MCF 10A (cell line): ENCODE measurements around the gene MSX1. TPM values are rescaled to one million over a fixed set of nuclear protein-coding genes. Genes with fewer than 3 reads are reported as not detected.

Experiments used
- BruUV-seq: library from RNA; stranded (reverse); fragments of 400-500 nt; replicated peaks from 2 replicates; lab custom pipeline; 2021; lab: Mats Ljungman, UMichigan
- CTCF ChIA-PET: fragments of 300-600 bp; sonication (Branson Sonifier 250); formaldehyde crosslinking; extraction: SDS; loops from one replicate; lab custom pipeline; 2021; ENCODE audit warnings: antibody characterized with exemption, inconsistent platforms; lab: Yijun Ruan, JAX
- POLR2A ChIA-PET: fragments of 300-600, 350-650 bp; sonication (Branson Sonifier 250); formaldehyde crosslinking; extraction: SDS; loops from one replicate; lab custom pipeline; 2020; ENCODE audit warnings: antibody characterized with exemption, inconsistent platforms; lab: Yijun Ruan, JAX
- DNase-seq: peaks from one replicate; pipeline ENCODE4 v3.0.0-alpha.2; 2018; ENCODE audit not compliant: unreplicated experiment
- H3K27ac Mint-ChIP-seq: one replicate; pipeline ENCODE4 v1.8.0; 2022; ENCODE audit warnings: mild to moderate bottlenecking, low read depth, mixed read lengths; ENCODE audit not compliant: unreplicated experiment
- H3K27me3 Mint-ChIP-seq: one replicate; pipeline ENCODE4 v1.8.0; 2022; ENCODE audit warnings: mixed read lengths; ENCODE audit not compliant: insufficient read depth, unreplicated experiment
- H3K36me3 Mint-ChIP-seq: one replicate; pipeline ENCODE4 v1.8.0; 2022; ENCODE audit warnings: mild to moderate bottlenecking, moderate library complexity, mixed read lengths; ENCODE audit not compliant: insufficient read depth, unreplicated experiment
- H3K4me1 Mint-ChIP-seq: one replicate; pipeline ENCODE4 v1.8.0; 2022; ENCODE audit warnings: mixed read lengths; ENCODE audit not compliant: insufficient read depth, unreplicated experiment
- H3K4me3 Mint-ChIP-seq: one replicate; pipeline ENCODE4 v1.8.0; 2022; ENCODE audit warnings: mild to moderate bottlenecking, moderate library complexity, mixed read lengths; ENCODE audit not compliant: unreplicated experiment
- H3K9me3 Mint-ChIP-seq: one replicate; pipeline ENCODE4 v1.8.0; 2022; ENCODE audit warnings: mixed read lengths; ENCODE audit not compliant: unreplicated experiment
- CTCF ChIP-seq: fragments of 200-600 bp; IDR thresholded peaks from one replicate; pipeline ENCODE4 v1.8.0; 2022; ENCODE audit warnings: antibody characterized with exemption, mild to moderate bottlenecking; ENCODE audit not compliant: unreplicated experiment
- intact Hi-C: fragments of 100-400 bp; cut with micrococcal nuclease; formaldehyde crosslinking; loops from 2 replicates; pipeline ENCODE4 v1.14.1; 2022
- total RNA-seq: library from RNA; stranded (reverse); gene quantifications from 2 replicates; pipeline ENCODE4 v1.2.3, GENCODE V29; 2022

Gene MSX1
- total RNA-seq, 1 experiment from 2014 or later = 3.9 TPM

DNA sequence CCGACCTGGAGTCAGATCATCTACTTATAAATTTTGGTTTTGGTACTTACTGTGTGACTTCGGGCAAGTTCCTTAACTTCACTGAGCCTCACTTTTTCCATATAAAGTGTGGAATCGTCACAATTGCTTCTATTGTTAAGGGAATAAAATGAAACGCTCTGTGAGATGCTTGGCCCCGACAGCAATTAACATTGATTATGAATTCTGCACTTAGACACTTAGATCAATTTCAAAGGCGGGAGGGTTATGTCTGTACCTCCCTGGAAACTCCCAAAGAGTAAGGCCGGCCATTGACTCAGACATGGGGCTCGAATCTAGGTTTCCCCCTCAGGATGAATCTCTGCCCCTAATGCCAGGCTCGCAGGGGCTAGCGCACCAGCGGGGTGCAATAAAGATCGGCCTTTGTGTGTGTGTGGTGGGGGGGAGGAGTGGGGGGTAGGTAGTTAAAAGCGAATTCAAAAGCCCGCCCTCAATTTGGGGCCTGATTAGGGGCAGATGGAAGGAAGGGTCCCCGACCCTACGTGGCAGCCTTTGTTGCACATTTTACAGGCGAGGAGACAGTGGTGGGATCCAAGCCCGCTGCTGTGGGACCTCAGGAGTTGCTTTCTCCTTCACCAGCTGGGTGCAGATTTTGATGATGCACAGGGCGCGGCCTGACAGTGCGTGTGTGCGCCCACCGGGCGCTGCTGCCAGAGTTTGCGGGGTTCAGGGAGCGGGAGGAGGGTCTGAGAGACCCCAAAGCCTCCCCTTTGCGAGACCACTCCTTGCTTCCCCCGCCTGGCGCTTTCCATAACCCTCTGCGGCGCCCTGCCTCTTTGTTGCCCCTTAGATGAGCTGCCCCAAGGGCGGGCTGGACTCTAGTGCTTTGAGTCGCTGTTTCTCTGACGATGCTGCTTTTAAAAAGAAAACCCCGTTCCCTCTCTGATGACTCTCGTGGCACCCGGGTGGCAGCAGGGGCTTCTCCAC lies 9.6 kb downstream of the MSX1 start:
- peaks cover 48% of the 10 kb centered on the region for H3K27me3 Mint-ChIP-seq
- no peak overlapping the region for H3K4me3 Mint-ChIP-seq
- intact Hi-C loops = no loop called here
- no peak for DNase-seq
- H3K36me3 Mint-ChIP-seq = peaks cover 4% of the 10 kb centered on the region
- H3K4me1 Mint-ChIP-seq = no peaks in the 10 kb centered on the region
- BruUV-seq = no TSS peak
- CTCF ChIA-PET = no interaction called here
- H3K9me3 Mint-ChIP-seq = no peaks in the 10 kb centered on the region
- no peak overlapping the region for H3K27ac Mint-ChIP-seq
- no peak for TF ChIP-seq CTCF
- POLR2A ChIA-PET = no interaction called here

GRCh38 chr4:4869731-4870571 lies 10.5 kb downstream of the MSX1 start:
- no peak overlapping the region for H3K27ac Mint-ChIP-seq
- no TSS peak for BruUV-seq
- POLR2A ChIA-PET = no interaction called here
- H3K4me3 Mint-ChIP-seq = peak overlapping the region; percentile 17
- H3K9me3 Mint-ChIP-seq = no peaks in the 10 kb centered on the region
- CTCF ChIA-PET = no interaction called here
- TF ChIP-seq CTCF = no peak
- DNase-seq = no peak
- peaks cover 50% of the 10 kb centered on the region for H3K27me3 Mint-ChIP-seq
- H3K36me3 Mint-ChIP-seq = peaks cover under 1% of the 10 kb centered on the region
- intact Hi-C loops = no loop called here
- H3K4me1 Mint-ChIP-seq = no peaks in the 10 kb centered on the region

DNA sequence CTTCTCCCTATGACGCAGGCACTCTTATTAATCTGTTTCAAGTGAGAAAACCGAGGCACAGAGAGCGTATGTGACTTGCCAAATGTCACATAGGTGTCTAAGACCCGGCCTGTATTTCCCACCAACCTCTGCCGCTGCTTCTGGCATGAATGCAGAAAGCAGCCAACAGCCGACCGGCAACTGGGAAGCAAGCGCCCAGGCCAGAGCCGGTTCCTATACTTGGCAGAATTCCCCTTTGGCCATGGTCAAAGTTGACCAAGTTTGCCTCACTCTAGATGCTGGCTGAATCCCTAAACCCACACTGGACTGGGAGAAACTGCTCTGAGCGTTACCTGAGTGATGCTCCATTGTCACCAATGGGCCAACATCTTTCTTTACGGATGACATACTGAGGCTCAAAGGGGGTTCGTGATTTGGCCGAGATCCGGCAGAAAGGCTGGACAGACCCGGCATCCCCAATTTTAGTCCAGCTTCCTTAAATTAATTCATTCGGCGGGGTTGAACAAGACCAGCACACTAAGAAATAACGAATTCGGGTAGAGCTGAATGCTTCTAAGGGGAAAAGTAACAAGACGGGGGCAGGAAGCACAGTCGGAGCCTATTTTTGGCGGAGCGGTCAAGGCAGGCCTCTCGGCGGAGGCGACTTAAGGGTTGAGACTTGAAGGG lies 11.2 kb downstream of the MSX1 start:
- Mint-ChIP-seq H3K27me3 (peaks cover 50% of the 10 kb centered on the region), H3K4me1 (peaks cover 5% of the 10 kb centered on the region), H3K27ac (no peak overlapping the region), H3K4me3 (no peak overlapping the region), H3K36me3 (no peaks in the 10 kb centered on the region), H3K9me3 (no peaks in the 10 kb centered on the region)
- no peak for DNase-seq
- TF ChIP-seq CTCF = no peak
- BruUV-seq = no TSS peak
- ChIA-PET CTCF (interaction anchor here (0.6 kb wide), 1 partner anchor 1405 kb away, joined by 3 read pairs; no protein-coding TSS in a partner anchor), POLR2A (no interaction called here)
- intact Hi-C loops = no loop called here
